Smooth muscle cell (in vitro differentiated cells): ENCODE data around the gene TBC1D1. TPM values are rescaled to one million over a fixed set of nuclear protein-coding genes. Genes with fewer than 3 reads are reported as not detected.
A peak's percentile ranks its signal among the peaks of the same experiment; 100 is the strongest.

ENCODE experiments used
- DNase-seq: peaks from one replicate; lab custom pipeline; 2025; ENCODE audit not compliant: unreplicated experiment; lab: John Stamatoyannopoulos, UW
- H2AFZ ChIP-seq: fragments of 200-600 bp; sonication (generic); 2 replicates; pipeline ENCODE4 v1.6.0; 2016; ENCODE audit warnings: antibody characterized with exemption, low read depth, mild to moderate bottlenecking
- H3F3A ChIP-seq: fragments of 200-600 bp; sonication (generic); 2 replicates; pipeline ENCODE4 v1.6.0; 2017; ENCODE audit warnings: antibody characterized with exemption, low read depth
- H3K27ac ChIP-seq: fragments of 200-600 bp; sonication (generic); 2 replicates; pipeline ENCODE4 v1.5.1; 2016; ENCODE audit warnings: low read depth, mild to moderate bottlenecking
- H3K27me3 ChIP-seq: fragments of 200-600 bp; sonication (generic); 2 replicates; pipeline ENCODE4 v1.6.1; 2016; ENCODE audit warnings: low read depth, mild to moderate bottlenecking
- H3K36me3 ChIP-seq: fragments of 200-600 bp; sonication (generic); 2 replicates; pipeline ENCODE4 v1.5.1; 2016; ENCODE audit warnings: low read depth
- H3K4me1 ChIP-seq: fragments of 200-600 bp; sonication (generic); 2 replicates; pipeline ENCODE4 v1.5.1; 2016; ENCODE audit warnings: low read depth
- H3K4me2 ChIP-seq: fragments of 200-600 bp; sonication (generic); 2 replicates; pipeline ENCODE4 v1.6.0; 2016; ENCODE audit warnings: mild to moderate bottlenecking
- H3K4me3 ChIP-seq: fragments of 200-600 bp; sonication (generic); 2 replicates; pipeline ENCODE4 v1.5.1; 2016; ENCODE audit warnings: mild to moderate bottlenecking
- H3K79me2 ChIP-seq: fragments of 200-600 bp; sonication (generic); 2 replicates; pipeline ENCODE4 v1.6.0; 2016; ENCODE audit warnings: low read depth, mild to moderate bottlenecking
- H3K9ac ChIP-seq: fragments of 200-600 bp; sonication (generic); 2 replicates; pipeline ENCODE4 v1.6.0; 2016; ENCODE audit warnings: low read depth
- H3K9me3 ChIP-seq: fragments of 200-600 bp; sonication (generic); replicated peaks from 2 replicates; pipeline ENCODE4 v1.5.1; 2016; ENCODE audit warnings: low read depth
- H4K20me1 ChIP-seq: fragments of 200-600 bp; sonication (generic); 2 replicates; pipeline ENCODE4 v1.6.0; 2016; ENCODE audit warnings: low read depth
- CTCF ChIP-seq: fragments of 200-600 bp; sonication (generic); IDR thresholded peaks from 2 replicates; pipeline ENCODE4 v1.5.1; 2017; ENCODE audit warnings: borderline replicate concordance, mild to moderate bottlenecking, antibody characterized with exemption; ENCODE audit not compliant: insufficient read depth, poor library complexity, severe bottlenecking
- WGBS: methylation state at CpG from one replicate; pipeline ENCODE4 v1.1.7; 2016; ENCODE audit warnings: low lambda C conversion rate; 5-methylcytosine and 5-hydroxymethylcytosine counted together
- polyA plus RNA-seq: library from polyadenylated mRNA; unstranded; fragments of >200 nt; fragmentation: Nextera tagmentation; extraction: Ambion mirVana; gene quantifications from 2 replicates; pipeline ENCODE4 v1.2.1, GENCODE V29; 2016
- total RNA-seq: library from RNA; depleted of rRNA; stranded (reverse); fragments of >200 nt; gene quantifications from 2 replicates; pipeline ENCODE4 v1.2.3, GENCODE V29; 2014

Gene TBC1D1
- total and polyA plus RNA-seq, 2 experiments from 2014 or later: 81.5 to 117 TPM

DNA sequence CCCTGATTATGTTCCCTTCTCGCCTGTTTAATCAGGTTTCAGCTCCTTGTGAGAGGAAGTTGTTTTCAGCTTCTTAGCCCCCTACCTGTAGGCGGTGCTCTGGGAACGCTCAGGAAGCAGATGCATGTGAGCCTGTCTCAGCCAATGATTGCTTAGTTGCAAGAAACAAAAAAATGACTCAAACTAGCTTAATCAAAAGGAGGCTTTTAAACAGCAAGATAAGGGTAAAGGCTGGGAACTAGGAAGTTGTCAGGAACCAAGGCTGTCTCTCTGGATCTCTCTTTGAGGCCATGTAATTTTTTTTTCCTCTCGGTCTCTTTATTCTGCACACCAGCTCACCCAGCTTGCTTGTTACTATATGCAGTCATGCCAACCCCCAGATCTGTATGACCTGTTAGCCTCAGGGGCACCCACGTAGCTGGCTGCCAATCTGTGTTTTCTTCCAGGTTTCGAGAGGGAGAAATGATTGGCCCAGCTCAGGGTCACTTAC lies 178.4 kb downstream of the TBC1D1 start:
- H3K4me1 ChIP-seq: peaks cover 7% of the 10 kb centered on the region
- peak; percentile 40 for TF ChIP-seq CTCF
- peak overlapping the region; percentile 43 for H3K4me2 ChIP-seq
- H3K79me2 ChIP-seq: no peaks in the 10 kb centered on the region
- DNase-seq: no peak
- no peaks in the 10 kb centered on the region for H4K20me1 ChIP-seq
- no peak overlapping the region for H2AFZ ChIP-seq
- peak overlapping the region; percentile 64 for H3K27ac ChIP-seq
- H3K27me3 ChIP-seq: no peaks in the 10 kb centered on the region
- no peak overlapping the region for H3K4me3 ChIP-seq
- no peaks in the 10 kb centered on the region for H3K9me3 ChIP-seq
- peak overlapping the region; percentile 12 for H3K9ac ChIP-seq
- H3K36me3 ChIP-seq: no peaks in the 10 kb centered on the region
- H3F3A ChIP-seq: peaks cover 7% of the 10 kb centered on the region
- WGBS: 36% methylated on average over 6 of the region's 6 CpGs

GRCh38 chr4:38071801-38072431 lies 181.0 kb downstream of the TBC1D1 start:
- peaks cover 7% of the 10 kb centered on the region for H3K4me1 ChIP-seq
- peak overlapping the region; percentile 24 for H3K4me2 ChIP-seq
- no peak for TF ChIP-seq CTCF
- peak overlapping the region; percentile 33 for H3K27ac ChIP-seq
- 63% methylated on average over 7 of the region's 7 CpGs for WGBS
- peaks cover 7% of the 10 kb centered on the region for H3F3A ChIP-seq
- H3K9ac ChIP-seq: no peak overlapping the region
- no peaks in the 10 kb centered on the region for H3K9me3 ChIP-seq
- H3K36me3 ChIP-seq: peaks cover 3% of the 10 kb centered on the region
- no peaks in the 10 kb centered on the region for H3K79me2 ChIP-seq
- no peaks in the 10 kb centered on the region for H4K20me1 ChIP-seq
- H3K4me3 ChIP-seq: no peak overlapping the region
- DNase-seq: no peak
- no peaks in the 10 kb centered on the region for H3K27me3 ChIP-seq
- no peak overlapping the region for H2AFZ ChIP-seq

- DNase-seq: no peak
- 89% methylated on average over 3 of the region's 3 CpGs for WGBS
- Histone ChIP-seq H3K4me3 (no peak overlapping the region), H3K4me1 (peaks cover 7% of the 10 kb centered on the region), H3K27ac (peak overlapping the region; percentile 33), H3F3A (peaks cover 7% of the 10 kb centered on the region), H4K20me1 (no peaks in the 10 kb centered on the region), H3K36me3 (peaks cover 3% of the 10 kb centered on the region), H3K4me2 (peak overlapping the region; percentile 24), H3K27me3 (no peaks in the 10 kb centered on the region), H2AFZ (no peak overlapping the region), H3K79me2 (no peaks in the 10 kb centered on the region), H3K9ac (no peak overlapping the region), H3K9me3 (no peaks in the 10 kb centered on the region)
- TF ChIP-seq CTCF: no peak
These were observed 181.7 kb downstream of the TBC1D1 start for GRCh38 chr4:38072578-38072977.
